NK-92 (cell line): ENCODE measurements around the gene CARMIL3.

ENCODE experiments used
- DNase-seq: peaks from one replicate; lab custom pipeline; 2025; ENCODE audit not compliant: unreplicated experiment; lab: John Stamatoyannopoulos, UW

Gene CARMIL3

GRCh38 chr14:24113379-24113800 is 61.6 kb downstream of the CARMIL3 start:
- DNase-seq = no peak

GRCh38 chr14:24113801-24114531 is 62.2 kb downstream of the CARMIL3 start:
- no peak for DNase-seq

- DNase-seq = peak; percentile 95
Observed at GRCh38 chr14:24114532-24115421, 63.0 kb downstream of the CARMIL3 start, which contains the start of the genes DCAF11 and NRL. DCAF11 (plus strand) TSS chr14:24114777; CDS start chr14:24115595, 818 bp downstream. NRL (minus strand) TSS chr14:24114949; CDS start chr14:24082848, 32,101 bp downstream.

- DNase-seq = no peak
Observed at GRCh38 chr14:24115422-24116127, 63.8 kb downstream of the CARMIL3 start.

GRCh38 chr14:24116128-24116814 is 64.5 kb downstream of the CARMIL3 start:
- DNase-seq = no peak

- no peak for DNase-seq
Observed at GRCh38 chr14:24117179-24117578, 65.4 kb downstream of the CARMIL3 start.
